ENCODE data around the gene KRTAP19-6.
"Not testable (repeated sequence)": the region's sequence is repeated elsewhere in the genome, so short reads cannot be mapped to it uniquely, and the experiment has no call there.

The KRTAP19-6 gene

DNA sequence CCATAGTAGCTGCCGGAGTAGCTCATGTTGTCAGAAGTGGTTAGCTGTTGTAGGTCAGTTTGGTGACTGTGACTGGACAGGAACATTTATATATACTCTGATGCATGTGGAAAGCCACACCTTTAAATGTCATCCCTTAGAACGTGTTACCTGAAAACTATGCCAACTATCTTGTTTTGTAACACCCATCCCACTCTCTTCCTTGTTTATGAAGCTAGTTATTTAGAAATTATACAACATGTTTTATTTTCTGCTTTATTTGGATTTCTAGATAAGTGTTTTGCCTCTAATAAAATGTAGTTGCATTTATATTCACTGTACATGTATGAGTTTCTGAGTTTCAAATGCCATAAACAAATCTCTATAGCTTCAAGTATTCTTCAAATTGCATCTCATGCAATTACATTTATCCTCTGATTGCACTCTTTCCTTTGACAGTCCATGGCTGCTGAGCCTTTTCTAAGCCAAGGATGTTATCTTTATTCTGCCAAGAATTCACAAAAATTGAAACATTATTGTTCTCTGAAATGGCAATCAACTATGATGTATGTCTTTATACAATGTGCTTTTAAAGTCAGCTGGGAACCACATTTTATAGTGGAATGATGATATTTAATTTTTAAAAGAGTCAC is 19.7 kb upstream of the KRTAP19-6 start, which contains the start of gene KRTAP19-7:
Gene KRTAP19-7, minus strand, starts transcription at position 51 of the 632 bp plus-strand sequence. Its CDS starts 25 bp downstream, at position 26.
- no peaks in the 10 kb centered on the region for H3K36me3 ChIP-seq (ENCODE audit: control insufficient read depth in 5 of 5, insufficient read depth in 5 of 5, low read length in 5 of 5)
- no peaks in the 10 kb centered on the region for H3K9me3 ChIP-seq (ENCODE audit: control insufficient read depth in 5 of 5, low read length in 5 of 5)
- H3K4me3 ChIP-seq (ENCODE audit: low read depth in 1 of 5, low read length in 5 of 5), result no peak within 1 kb of the TSS
- H3K27ac ChIP-seq (ENCODE audit: low read depth, low read length), result no peak within 1 kb of the TSS
- no peaks in the 10 kb centered on the region for H3K27me3 ChIP-seq (ENCODE audit: control insufficient read depth in 5 of 5, insufficient read depth in 4 of 5, low read length in 5 of 5)
- H3K4me1 ChIP-seq (ENCODE audit: control insufficient read depth in 5 of 5, insufficient read depth in 5 of 5, low read length in 5 of 5), result no peaks in the 10 kb centered on the region
- no peak within 1 kb of the TSS for H3K9ac ChIP-seq (ENCODE audit: low read length in 5 of 5)

DNA sequence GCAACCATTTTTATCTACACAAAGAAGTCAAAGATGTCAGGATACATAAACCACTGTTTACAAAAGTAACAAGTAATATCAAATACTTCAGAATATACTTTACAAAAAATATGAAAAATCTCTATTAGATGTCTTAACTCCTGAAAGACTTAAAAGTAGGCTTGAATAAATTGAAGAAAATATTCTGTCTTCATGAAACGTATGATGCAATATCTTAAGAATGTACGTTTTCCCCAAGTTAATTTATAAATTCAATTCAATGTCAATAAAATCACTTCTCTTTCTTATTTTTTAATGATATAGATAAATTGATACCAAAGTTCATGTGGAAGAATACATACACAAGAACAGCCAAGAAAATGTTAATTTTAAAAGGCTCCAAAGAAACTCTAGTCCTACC is 13.4 kb upstream of the KRTAP19-6 start:
- Histone ChIP-seq H3K4me3 (ENCODE audit: low read depth in 1 of 5, low read length in 5 of 5) (no peak overlapping the region), H3K27ac (ENCODE audit: low read depth, low read length) (no peak overlapping the region), H3K36me3 (ENCODE audit: control insufficient read depth in 5 of 5, insufficient read depth in 5 of 5, low read length in 5 of 5) (no peaks in the 10 kb centered on the region), H3K27me3 (ENCODE audit: control insufficient read depth in 5 of 5, insufficient read depth in 4 of 5, low read length in 5 of 5) (no peaks in the 10 kb centered on the region), H3K9me3 (ENCODE audit: control insufficient read depth in 5 of 5, low read length in 5 of 5) (peaks cover 0 to 4% (median 0%) of the 10 kb centered on the region in 5 donors), H3K4me1 (ENCODE audit: control insufficient read depth in 5 of 5, insufficient read depth in 5 of 5, low read length in 5 of 5) (no peaks in the 10 kb centered on the region), H3K9ac (ENCODE audit: low read length in 5 of 5) (no peak overlapping the region)

- Histone ChIP-seq H3K36me3 (ENCODE audit: control insufficient read depth in 5 of 5, insufficient read depth in 5 of 5, low read length in 5 of 5) (no peaks in the 10 kb centered on the region), H3K4me3 (ENCODE audit: low read depth in 1 of 5, low read length in 5 of 5) (no peak overlapping the region), H3K4me1 (ENCODE audit: control insufficient read depth in 5 of 5, insufficient read depth in 5 of 5, low read length in 5 of 5) (no peaks in the 10 kb centered on the region)
These were observed 11.1 kb upstream of the KRTAP19-6 start for GRCh38 chr21:30552782-30553181.

GRCh38 chr21:30518876-30519275 is 22.8 kb downstream of the KRTAP19-6 start:
- H3K36me3 ChIP-seq (ENCODE audit: control insufficient read depth in 5 of 5, insufficient read depth in 5 of 5, low read length in 5 of 5), result no peaks in the 10 kb centered on the region
- no peaks in the 10 kb centered on the region for H3K4me1 ChIP-seq (ENCODE audit: control insufficient read depth in 5 of 5, insufficient read depth in 5 of 5, low read length in 5 of 5)
- H3K9me3 ChIP-seq (ENCODE audit: control insufficient read depth in 5 of 5, low read length in 5 of 5), result peaks cover 0 to 4% (median 0%) of the 10 kb centered on the region in 5 donors
- no peak overlapping the region for H3K27ac ChIP-seq (ENCODE audit: low read depth, low read length)
- no peak overlapping the region for H3K4me3 ChIP-seq (ENCODE audit: low read depth in 1 of 5, low read length in 5 of 5)
- H3K9ac ChIP-seq (ENCODE audit: low read length in 5 of 5), result no peak overlapping the region
- no peaks in the 10 kb centered on the region for H3K27me3 ChIP-seq (ENCODE audit: control insufficient read depth in 5 of 5, insufficient read depth in 4 of 5, low read length in 5 of 5)

More at GRCh38 chr21:30552782-30553181, 11.1 kb upstream of the KRTAP19-6 start:
- no peak overlapping the region for H3K9ac ChIP-seq (ENCODE audit: low read length in 5 of 5)
- no peak overlapping the region for H3K27ac ChIP-seq (ENCODE audit: low read depth, low read length)
- no peaks in the 10 kb centered on the region for H3K27me3 ChIP-seq (ENCODE audit: control insufficient read depth in 5 of 5, insufficient read depth in 4 of 5, low read length in 5 of 5)
- H3K9me3 ChIP-seq (ENCODE audit: control insufficient read depth in 5 of 5, low read length in 5 of 5), result peaks cover 0 to 4% (median 0%) of the 10 kb centered on the region in 5 donors

DNA sequence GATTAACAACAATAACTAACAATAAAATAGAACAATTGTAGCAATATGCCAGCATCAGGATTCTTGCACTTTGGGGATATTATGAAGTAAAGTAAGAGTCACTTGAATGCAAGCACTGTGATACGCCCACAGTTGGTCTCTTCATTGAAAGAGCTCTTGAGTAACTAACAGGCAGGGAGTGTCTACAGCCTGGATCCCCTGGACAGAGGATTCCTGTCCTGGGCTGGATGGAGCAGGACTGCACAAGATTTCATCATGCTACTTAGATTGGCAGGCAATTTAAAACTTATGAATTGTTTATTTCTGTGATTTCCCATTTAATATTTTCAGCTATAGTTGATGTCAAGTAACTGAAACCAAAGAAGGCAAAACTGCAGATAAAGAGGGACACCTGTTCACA is 26.0 kb downstream of the KRTAP19-6 start:
- no peak overlapping the region for H3K4me3 ChIP-seq (ENCODE audit: low read depth in 1 of 5, low read length in 5 of 5)
- H3K9me3 ChIP-seq (ENCODE audit: control insufficient read depth in 5 of 5, low read length in 5 of 5), result no peaks in the 10 kb centered on the region
- H3K27me3 ChIP-seq (ENCODE audit: control insufficient read depth in 5 of 5, insufficient read depth in 4 of 5, low read length in 5 of 5), result no peaks in the 10 kb centered on the region
- H3K4me1 ChIP-seq (ENCODE audit: control insufficient read depth in 5 of 5, insufficient read depth in 5 of 5, low read length in 5 of 5), result no peaks in the 10 kb centered on the region
- H3K9ac ChIP-seq (ENCODE audit: low read length in 5 of 5), result no peak overlapping the region
- H3K36me3 ChIP-seq (ENCODE audit: control insufficient read depth in 5 of 5, insufficient read depth in 5 of 5, low read length in 5 of 5), result no peaks in the 10 kb centered on the region
- no peak overlapping the region for H3K27ac ChIP-seq (ENCODE audit: low read depth, low read length)

- H3K27me3 ChIP-seq (ENCODE audit: control insufficient read depth in 5 of 5, insufficient read depth in 4 of 5, low read length in 5 of 5); H3K27ac ChIP-seq (ENCODE audit: low read depth, low read length); H3K9me3 ChIP-seq (ENCODE audit: control insufficient read depth in 5 of 5, low read length in 5 of 5); H3K36me3 ChIP-seq (ENCODE audit: control insufficient read depth in 5 of 5, insufficient read depth in 5 of 5, low read length in 5 of 5); H3K9ac ChIP-seq (ENCODE audit: low read length in 5 of 5); H3K4me1 ChIP-seq (ENCODE audit: control insufficient read depth in 5 of 5, insufficient read depth in 5 of 5, low read length in 5 of 5); H3K4me3 ChIP-seq (ENCODE audit: low read depth in 1 of 5, low read length in 5 of 5): not testable (repeated sequence)
These were observed 36.0 kb downstream of the KRTAP19-6 start for GRCh38 chr21:30505621-30506205.

DNA sequence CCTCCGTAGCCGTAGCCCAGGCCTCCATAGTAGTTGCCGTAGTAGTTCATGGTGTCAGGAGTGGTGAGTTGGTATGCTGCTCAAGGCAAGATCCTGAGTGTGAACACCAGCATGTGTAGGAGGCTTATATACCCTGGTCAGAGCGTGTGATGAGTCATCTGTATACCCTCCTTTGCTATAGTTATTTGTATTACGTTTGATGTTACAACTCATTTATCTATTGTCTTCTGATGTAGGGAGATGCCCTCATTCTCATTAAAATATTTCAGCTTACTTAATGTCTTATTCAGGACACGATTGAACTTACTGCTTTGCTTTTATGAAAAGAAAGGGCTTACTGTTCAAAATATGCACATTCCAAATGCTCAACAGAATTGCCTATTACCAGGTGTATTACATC is 39.6 kb downstream of the KRTAP19-6 start, which contains the start of gene KRTAP19-5:
Gene KRTAP19-5, minus strand, starts transcription at position 101 of the 400 bp plus-strand sequence. Its CDS starts 51 bp downstream, at position 50.
- no peaks in the 10 kb centered on the region for H3K27me3 ChIP-seq (ENCODE audit: control insufficient read depth in 5 of 5, insufficient read depth in 4 of 5, low read length in 5 of 5)
- no peaks in the 10 kb centered on the region for H3K4me1 ChIP-seq (ENCODE audit: control insufficient read depth in 5 of 5, insufficient read depth in 5 of 5, low read length in 5 of 5)

DNA sequence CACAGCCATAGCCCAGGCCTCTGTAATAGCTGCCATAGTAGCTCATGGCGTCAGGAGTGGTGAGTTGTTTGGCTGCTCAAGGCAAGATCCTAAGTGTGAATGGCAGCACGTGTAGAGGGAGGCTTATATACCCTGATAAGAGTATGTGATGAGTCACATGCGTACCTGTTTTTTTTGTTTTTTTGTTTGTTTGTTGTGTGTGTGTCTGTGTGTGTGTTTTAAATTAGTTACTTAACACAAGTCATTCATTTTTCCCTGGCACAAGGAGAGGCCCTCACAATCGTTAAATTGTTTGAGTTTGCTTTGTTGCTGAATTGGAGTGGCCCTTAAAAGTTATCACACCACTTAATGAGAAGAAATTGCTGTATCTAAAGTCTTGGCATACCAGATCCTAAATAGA is 44.6 kb downstream of the KRTAP19-6 start, which contains the start of gene KRTAP19-4:
Gene KRTAP19-4, minus strand, starts transcription at position 101 of the 400 bp plus-strand sequence. Its CDS starts 55 bp downstream, at position 46.
- Histone ChIP-seq H3K4me1 (ENCODE audit: control insufficient read depth in 5 of 5, insufficient read depth in 5 of 5, low read length in 5 of 5) (peaks cover 0 to under 1% (median 0%) of the 10 kb centered on the region in 5 donors), H3K4me3 (ENCODE audit: low read depth in 1 of 5, low read length in 5 of 5) (no peak within 1 kb of the TSS), H3K27ac (ENCODE audit: low read depth, low read length) (no peak within 1 kb of the TSS), H3K9ac (ENCODE audit: low read length in 5 of 5) (no peak within 1 kb of the TSS), H3K9me3 (ENCODE audit: control insufficient read depth in 5 of 5, low read length in 5 of 5) (no peaks in the 10 kb centered on the region), H3K27me3 (ENCODE audit: control insufficient read depth in 5 of 5, insufficient read depth in 4 of 5, low read length in 5 of 5) (no peaks in the 10 kb centered on the region), H3K36me3 (ENCODE audit: control insufficient read depth in 5 of 5, insufficient read depth in 5 of 5, low read length in 5 of 5) (no peaks in the 10 kb centered on the region)

More for the DNA sequence above, 39.6 kb downstream of the KRTAP19-6 start, which contains the start of gene KRTAP19-5:
- no peak within 1 kb of the TSS for H3K27ac ChIP-seq (ENCODE audit: low read depth, low read length)
- no peaks in the 10 kb centered on the region for H3K36me3 ChIP-seq (ENCODE audit: control insufficient read depth in 5 of 5, insufficient read depth in 5 of 5, low read length in 5 of 5)
- no peaks in the 10 kb centered on the region for H3K9me3 ChIP-seq (ENCODE audit: control insufficient read depth in 5 of 5, low read length in 5 of 5)
- H3K4me3 ChIP-seq (ENCODE audit: low read depth in 1 of 5, low read length in 5 of 5), result no peak within 1 kb of the TSS
- no peak within 1 kb of the TSS for H3K9ac ChIP-seq (ENCODE audit: low read length in 5 of 5)

DNA sequence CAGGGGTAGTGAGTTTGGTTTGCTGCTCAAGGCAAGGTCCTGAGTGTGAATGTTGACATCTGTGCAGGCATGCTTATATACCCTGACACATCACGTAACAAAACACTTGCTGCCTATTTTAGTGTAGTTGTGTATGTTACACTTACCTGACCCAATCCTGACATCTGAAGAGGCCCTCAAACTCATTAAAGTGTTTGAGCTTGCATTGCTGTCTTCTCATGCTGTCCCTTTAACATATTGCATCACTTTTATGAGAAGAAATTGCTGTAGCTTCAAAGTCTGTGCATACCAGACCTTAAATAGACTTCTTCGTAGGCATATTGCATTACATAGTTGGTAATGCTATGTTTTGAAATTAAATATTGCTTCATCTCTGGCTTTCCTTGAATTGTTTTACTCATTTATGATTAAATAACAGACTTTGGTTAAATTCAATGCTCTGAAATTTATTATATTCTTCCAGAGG is 49.7 kb downstream of the KRTAP19-6 start, which contains the start of gene KRTAP19-3:
Gene KRTAP19-3, minus strand, starts transcription at position 51 of the 466 bp plus-strand sequence. CDS start 56 bp downstream, outside the sequence.
- Histone ChIP-seq H3K4me1 (ENCODE audit: control insufficient read depth in 5 of 5, insufficient read depth in 5 of 5, low read length in 5 of 5) (peaks cover 0 to 6% (median 0%) of the 10 kb centered on the region in 5 donors), H3K9me3 (ENCODE audit: control insufficient read depth in 5 of 5, low read length in 5 of 5) (peaks cover 0 to under 1% (median 0%) of the 10 kb centered on the region in 5 donors), H3K27ac (ENCODE audit: low read depth, low read length) (no peak within 1 kb of the TSS), H3K27me3 (ENCODE audit: control insufficient read depth in 5 of 5, insufficient read depth in 4 of 5, low read length in 5 of 5) (no peaks in the 10 kb centered on the region), H3K9ac (ENCODE audit: low read length in 5 of 5) (no peak within 1 kb of the TSS), H3K36me3 (ENCODE audit: control insufficient read depth in 5 of 5, insufficient read depth in 5 of 5, low read length in 5 of 5) (no peaks in the 10 kb centered on the region), H3K4me3 (ENCODE audit: low read depth in 1 of 5, low read length in 5 of 5) (no peak within 1 kb of the TSS)
